Mesenchymal stem cell (in vitro differentiated cells and primary cell): ENCODE results near the gene AFF4.
A peak's percentile ranks its signal among the peaks of the same experiment; 100 is the strongest.

ENCODE experiments used
- DNase-seq: peaks from one replicate; pipeline ENCODE4 v3.0.0-alpha.2; 2013
- H2AFZ ChIP-seq: one replicate; pipeline ENCODE4 v1.6.1; 2013; ENCODE audit warnings: low read depth, mild to moderate bottlenecking, control low read depth, inconsistent platforms, low read length, moderate library complexity
- H2AK5ac ChIP-seq: 2 replicates; pipeline ENCODE4 v1.6.1; 2013; ENCODE audit warnings: low read length, moderate library complexity, mild to moderate bottlenecking, inconsistent platforms; ENCODE audit not compliant: severe bottlenecking
- H2BK120ac ChIP-seq: one replicate; pipeline ENCODE4 v1.6.1; 2013; ENCODE audit warnings: low read depth, mild to moderate bottlenecking, inconsistent platforms, low read length, moderate library complexity
- H2BK12ac ChIP-seq, 2 experiments: one replicate each; pipeline ENCODE4 v1.6.1; 2013; ENCODE audit warnings: inconsistent platforms in 2 of 2, low read length in 2 of 2, mild to moderate bottlenecking in 2 of 2, moderate library complexity in 2 of 2, control low read depth in 1 of 2
- H2BK15ac ChIP-seq: one replicate; pipeline ENCODE4 v1.6.1; 2013; ENCODE audit warnings: mild to moderate bottlenecking, low read depth, inconsistent platforms; ENCODE audit not compliant: poor library complexity, severe bottlenecking
- H2BK5ac ChIP-seq: 2 replicates; pipeline ENCODE4 v1.6.1; 2013; ENCODE audit warnings: low read depth, mild to moderate bottlenecking, low read length, control low read depth, inconsistent platforms; ENCODE audit not compliant: poor library complexity, severe bottlenecking
- H3K14ac ChIP-seq, 2 experiments: one replicate each; pipeline ENCODE4 v1.6.1; 2013; ENCODE audit warnings: inconsistent platforms in 2 of 2, low read length in 2 of 2, control low read depth in 1 of 2, mild to moderate bottlenecking in 1 of 2, moderate library complexity in 1 of 2
- H3K18ac ChIP-seq, 2 experiments: one replicate each; pipeline ENCODE4 v1.6.1; 2013; ENCODE audit warnings: inconsistent platforms in 2 of 2, low read length in 2 of 2, control low read depth in 1 of 2, low read depth in 1 of 2, mild to moderate bottlenecking in 1 of 2
- H3K23ac ChIP-seq, 2 experiments: one replicate each; pipeline ENCODE4 v1.6.1; 2013; ENCODE audit warnings: inconsistent platforms in 2 of 2, low read length in 2 of 2, mild to moderate bottlenecking in 2 of 2, moderate library complexity in 2 of 2, control low read depth in 1 of 2
- H3K27ac ChIP-seq: 2 replicates; pipeline ENCODE4 v1.5.1; 2013; ENCODE audit warnings: mild to moderate bottlenecking, moderate library complexity, low read length, control low read depth, inconsistent platforms; ENCODE audit not compliant: poor library complexity, severe bottlenecking
- H3K27me3 ChIP-seq, 2 experiments: 2 replicates each; pipeline versions ENCODE4 v1.6.1 to v1.7.0; 2013; ENCODE audit warnings: low read length in 2 of 2, mild to moderate bottlenecking in 2 of 2, moderate library complexity in 2 of 2, control low read depth in 1 of 2, inconsistent platforms in 1 of 2; ENCODE audit not compliant: control insufficient read depth in 1 of 2, insufficient read depth in 1 of 2
- H3K36me3 ChIP-seq, 2 experiments: 2 replicates each; pipeline versions ENCODE4 v1.6.1 to v1.7.0; 2013; ENCODE audit warnings: low read length in 2 of 2, control low read depth in 1 of 2, inconsistent platforms in 1 of 2, low read depth in 1 of 2, mild to moderate bottlenecking in 1 of 2; ENCODE audit not compliant: insufficient read depth in 2 of 2, control insufficient read depth in 1 of 2
- H3K4ac ChIP-seq, 2 experiments: one replicate each; pipeline ENCODE4 v1.6.1; 2013; ENCODE audit warnings: inconsistent platforms in 2 of 2, low read length in 2 of 2, mild to moderate bottlenecking in 2 of 2, moderate library complexity in 2 of 2, control low read depth in 1 of 2, low read depth in 1 of 2
- H3K4me1 ChIP-seq: 2 replicates; pipeline ENCODE4 v1.6.1; 2013; ENCODE audit warnings: low read depth, low read length, control low read depth; ENCODE audit not compliant: control insufficient read depth, insufficient read depth
- H3K4me2 ChIP-seq: 2 replicates; pipeline ENCODE4 v1.6.1; 2013; ENCODE audit warnings: low read length, mild to moderate bottlenecking, inconsistent platforms; ENCODE audit not compliant: poor library complexity, severe bottlenecking
- H3K4me3 ChIP-seq, 2 experiments: 2 replicates each; pipeline versions ENCODE4 v1.5.1 to v1.7.0; 2013; ENCODE audit warnings: low read length in 2 of 2, mild to moderate bottlenecking in 2 of 2, control low read depth in 1 of 2, low read depth in 1 of 2; ENCODE audit not compliant: insufficient read depth in 1 of 2
- H3K79me1 ChIP-seq: replicated peaks from 2 replicates; pipeline ENCODE4 v1.6.1; 2013; ENCODE audit warnings: mild to moderate bottlenecking, control low read depth, low read length, inconsistent platforms; ENCODE audit not compliant: poor library complexity, severe bottlenecking
- H3K9ac ChIP-seq: 2 replicates; pipeline ENCODE4 v1.7.0; 2013; ENCODE audit warnings: mild to moderate bottlenecking, low read length, moderate library complexity
- H3K9me3 ChIP-seq: 2 replicates; pipeline ENCODE4 v1.7.0; 2013; ENCODE audit warnings: mild to moderate bottlenecking, low read length; ENCODE audit not compliant: control insufficient read depth
- H4K8ac ChIP-seq: one replicate; pipeline ENCODE4 v1.6.1; 2013; ENCODE audit warnings: inconsistent platforms, mild to moderate bottlenecking, low read length, moderate library complexity
- H4K91ac ChIP-seq: one replicate; pipeline ENCODE4 v1.6.1; 2013; ENCODE audit warnings: mild to moderate bottlenecking, low read length, inconsistent platforms
- WGBS: methylation state at CpG from one replicate; pipeline ENCODE4 v1.1.7; 2013; ENCODE audit warnings: mixed read lengths; 5-methylcytosine and 5-hydroxymethylcytosine counted together

The AFF4 gene

GRCh38 chr5:132915681-132916080, 47.8 kb downstream of the AFF4 start:
- Histone ChIP-seq H3K18ac (no peak overlapping the region), H3K36me3 (peaks cover 35 to 71% of the 10 kb centered on the region in 2 experiments), H4K91ac (no peak overlapping the region), H3K14ac (no peak overlapping the region), H3K23ac (no peak overlapping the region), H3K9ac (no peak overlapping the region), H3K79me1 (peaks cover 6% of the 10 kb centered on the region), H3K4me2 (no peak overlapping the region), H3K27ac (no peak overlapping the region), H3K4me1 (no peaks in the 10 kb centered on the region), H4K8ac (no peak overlapping the region), H2BK15ac (no peak overlapping the region), H3K27me3 (no peaks in the 10 kb centered on the region), H2AK5ac (no peak overlapping the region), H3K4me3 (no peak overlapping the region), H2BK12ac (no peak overlapping the region), H3K9me3 (no peaks in the 10 kb centered on the region), H2BK5ac (no peak overlapping the region), H3K4ac (no peak overlapping the region), H2BK120ac (no peak overlapping the region), H2AFZ (no peak overlapping the region)
- 70% methylated on average over 2 of the region's 5 CpGs for WGBS
- no peak for DNase-seq

DNA sequence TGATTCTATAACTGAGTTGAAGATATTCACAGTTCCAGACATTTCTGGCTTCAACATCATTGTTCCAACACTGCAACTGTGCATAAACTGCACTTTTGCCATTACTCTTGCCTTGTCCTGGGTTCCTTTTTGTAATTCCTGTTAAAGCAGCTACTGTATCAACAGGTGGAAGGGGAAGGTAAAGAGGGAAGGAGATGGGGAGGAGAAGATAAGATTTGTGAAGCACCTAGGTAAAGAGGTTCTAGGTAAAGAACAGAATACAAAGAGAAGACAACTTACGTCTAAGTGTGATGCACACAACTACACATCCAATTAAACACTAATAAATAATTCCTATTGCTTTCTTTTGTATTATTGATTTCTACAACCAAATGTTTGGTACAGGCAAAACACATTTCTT, 53.7 kb downstream of the AFF4 start:
- Histone ChIP-seq H3K27ac (no peak overlapping the region), H3K9ac (no peak overlapping the region), H3K4me3 (no peak overlapping the region), H2BK12ac (no peak overlapping the region), H3K79me1 (peaks cover 11% of the 10 kb centered on the region), H4K91ac (no peak overlapping the region), H3K4me1 (no peaks in the 10 kb centered on the region), H3K9me3 (no peaks in the 10 kb centered on the region), H2BK15ac (no peak overlapping the region), H2AFZ (no peak overlapping the region), H2AK5ac (no peak overlapping the region), H3K14ac (no peak overlapping the region), H3K4me2 (no peak overlapping the region), H2BK5ac (no peak overlapping the region), H2BK120ac (no peak overlapping the region), H4K8ac (no peak overlapping the region), H3K18ac (no peak overlapping the region), H3K23ac (no peak overlapping the region), H3K36me3 (peaks cover 16 to 78% of the 10 kb centered on the region in 2 experiments), H3K27me3 (no peaks in the 10 kb centered on the region), H3K4ac (no peak overlapping the region)
- no peak for DNase-seq
- 100% methylated on average over 1 of the region's 1 CpG for WGBS

DNA sequence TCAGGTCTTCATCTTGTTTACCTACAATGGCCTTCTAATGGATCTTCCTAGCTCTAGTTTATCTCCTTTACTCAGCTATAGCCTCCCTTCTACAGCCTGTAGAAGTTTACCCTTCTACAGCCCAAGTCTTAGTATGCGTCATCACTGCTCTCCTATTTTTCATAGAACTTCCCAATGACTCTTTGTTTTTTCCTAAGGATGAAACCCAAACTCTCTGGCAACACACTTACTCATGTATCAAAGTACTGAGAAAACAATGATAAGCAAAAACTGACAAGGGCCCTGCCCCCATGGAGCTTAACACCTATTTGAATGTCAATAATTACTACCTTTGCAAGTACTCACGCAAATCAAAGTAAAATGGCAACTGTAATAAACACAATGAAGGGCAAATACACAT, 56.3 kb downstream of the AFF4 start:
- no peak overlapping the region for H3K27ac ChIP-seq
- no peak overlapping the region for H2BK5ac ChIP-seq
- no peak overlapping the region for H3K18ac ChIP-seq
- H3K14ac ChIP-seq = no peak overlapping the region
- H2BK12ac ChIP-seq = no peak overlapping the region
- H2BK120ac ChIP-seq = no peak overlapping the region
- H3K4me3 ChIP-seq = no peak overlapping the region
- H3K27me3 ChIP-seq = no peaks in the 10 kb centered on the region
- H3K4me1 ChIP-seq = no peaks in the 10 kb centered on the region
- WGBS = 100% methylated on average over 1 of the region's 2 CpGs
- H2AK5ac ChIP-seq = no peak overlapping the region
- DNase-seq = no peak
- no peak overlapping the region for H4K91ac ChIP-seq
- no peak overlapping the region for H3K4me2 ChIP-seq
- H3K4ac ChIP-seq = no peak overlapping the region
- H4K8ac ChIP-seq = no peak overlapping the region
- no peak overlapping the region for H2AFZ ChIP-seq
- no peak overlapping the region for H3K9ac ChIP-seq
- no peaks in the 10 kb centered on the region for H3K9me3 ChIP-seq
- H3K23ac ChIP-seq = no peak overlapping the region
- H2BK15ac ChIP-seq = no peak overlapping the region
- peaks cover 10 to 84% of the 10 kb centered on the region in 2 experiments for H3K36me3 ChIP-seq
- peaks cover 9% of the 10 kb centered on the region for H3K79me1 ChIP-seq

DNA sequence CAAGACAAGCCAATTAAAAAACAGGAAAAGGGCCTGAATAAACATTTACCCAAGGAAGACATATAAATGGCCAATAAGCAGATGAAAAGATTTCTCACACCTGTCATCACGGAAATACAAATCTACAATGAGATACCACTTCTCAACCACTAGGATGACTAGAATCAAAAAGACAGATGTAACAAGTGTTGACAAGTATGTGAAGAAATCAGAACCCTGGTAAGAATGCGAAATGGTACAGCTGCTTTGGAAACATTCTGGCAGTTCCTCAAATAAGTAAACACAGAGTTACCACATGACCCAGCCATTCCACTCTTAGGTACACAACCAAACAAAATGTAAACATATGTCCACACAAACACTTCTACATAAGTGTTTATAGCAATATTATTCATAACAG, 57.5 kb downstream of the AFF4 start:
- Histone ChIP-seq H3K4me1 (no peaks in the 10 kb centered on the region), H3K4me2 (no peak overlapping the region), H3K9me3 (no peaks in the 10 kb centered on the region), H3K27me3 (no peaks in the 10 kb centered on the region), H2BK12ac (no peak overlapping the region), H3K18ac (no peak overlapping the region), H2BK15ac (no peak overlapping the region), H2BK5ac (no peak overlapping the region), H3K14ac (no peak overlapping the region), H3K9ac (no peak overlapping the region), H2AFZ (no peak overlapping the region), H3K4me3 (no peak overlapping the region), H3K36me3 (peaks cover 10 to 82% of the 10 kb centered on the region in 2 experiments), H2BK120ac (no peak overlapping the region), H3K23ac (no peak overlapping the region), H4K8ac (no peak overlapping the region), H4K91ac (no peak overlapping the region), H2AK5ac (no peak overlapping the region), H3K27ac (no peak overlapping the region), H3K79me1 (peaks cover 12% of the 10 kb centered on the region), H3K4ac (no peak overlapping the region)
- peak; percentile 91 for DNase-seq
- WGBS = 45% methylated on average over 2 of the region's 2 CpGs
